Liver (tissue), 9 donors: Measurements from ENCODE around the gene C16orf74. TPM values are rescaled to one million over a fixed set of nuclear protein-coding genes. Genes with fewer than 3 reads are reported as not detected.

ENCODE experiments used
- DNase-seq: peaks from one replicate; pipeline ENCODE4 v3.0.0-alpha.2; 2017; ENCODE audit warnings: low spot score
- H3K27ac ChIP-seq, 2 donors: one replicate each; pipeline ENCODE4 v1.7.0; 2013; ENCODE audit warnings: inconsistent platforms in 2 of 2, low read length in 2 of 2, control low read depth in 1 of 2, low read depth in 1 of 2, mild to moderate bottlenecking in 1 of 2
- H3K27me3 ChIP-seq, 4 donors: one replicate each; pipeline versions ENCODE4 v1.6.1 to v1.7.0; 2013; ENCODE audit warnings: low read length in 3 of 4, inconsistent platforms in 1 of 4, mild to moderate bottlenecking in 1 of 4, moderate library complexity in 1 of 4; ENCODE audit not compliant: control insufficient read depth in 4 of 4, insufficient read depth in 4 of 4
- H3K36me3 ChIP-seq, 4 donors: one replicate each; pipeline versions ENCODE4 v1.6.1 to v1.7.0; 2013; ENCODE audit warnings: low read length in 3 of 4, mild to moderate bottlenecking in 3 of 4, low read depth in 1 of 4, moderate library complexity in 1 of 4; ENCODE audit not compliant: control insufficient read depth in 4 of 4, insufficient read depth in 3 of 4
- H3K4me1 ChIP-seq, 4 donors: one replicate each; pipeline versions ENCODE4 v1.6.1 to v1.7.0; 2013; ENCODE audit warnings: low read length in 3 of 4, mild to moderate bottlenecking in 3 of 4, moderate library complexity in 1 of 4; ENCODE audit not compliant: control insufficient read depth in 4 of 4, insufficient read depth in 4 of 4
- H3K4me3 ChIP-seq, 3 donors: one replicate each; pipeline versions ENCODE4 v1.6.1 to v1.7.0; 2013; ENCODE audit warnings: low read length in 3 of 3, control low read depth in 1 of 3, low read depth in 1 of 3, mild to moderate bottlenecking in 1 of 3
- H3K9ac ChIP-seq, 2 donors: one replicate each; pipeline ENCODE4 v1.7.0; 2013; ENCODE audit warnings: low read length in 2 of 2, mild to moderate bottlenecking in 2 of 2, moderate library complexity in 2 of 2, control low read depth in 1 of 2, low read depth in 1 of 2
- H3K9me3 ChIP-seq, 4 donors: one replicate each; pipeline versions ENCODE4 v1.6.1 to v1.7.0; 2013; ENCODE audit warnings: low read length in 3 of 4; ENCODE audit not compliant: control insufficient read depth in 4 of 4
- EGR1 ChIP-seq, 2 donors: IDR thresholded peaks; 2 replicates each; pipeline ENCODE4 v1.6.1; 2016 to 2018; ENCODE audit warnings: antibody characterized with exemption in 2 of 2, low read depth in 2 of 2
- FOXA1 ChIP-seq: IDR thresholded peaks from 2 replicates; pipeline ENCODE4 v1.6.1; 2016; ENCODE audit warnings: antibody characterized with exemption
- FOXA2 ChIP-seq: IDR thresholded peaks from 2 replicates; pipeline ENCODE4 v1.6.1; 2016; ENCODE audit warnings: antibody characterized with exemption
- GABPA ChIP-seq, 2 donors: IDR thresholded peaks in 1 of 2; conservative IDR thresholded peaks in 1 of 2; 2 replicates each; pipeline ENCODE4 v1.6.1; 2016; ENCODE audit warnings: antibody characterized with exemption in 2 of 2, mild to moderate bottlenecking in 1 of 2, moderate library complexity in 1 of 2
- HNF4A ChIP-seq, 2 donors: conservative IDR thresholded peaks; 2 replicates each; pipeline ENCODE4 v1.6.1; 2016; ENCODE audit warnings: antibody characterized with exemption in 2 of 2, mild to moderate bottlenecking in 2 of 2
- HNF4G ChIP-seq: IDR thresholded peaks from 2 replicates; pipeline ENCODE4 v1.6.1; 2016; ENCODE audit warnings: antibody characterized with exemption
- JUND ChIP-seq, 2 donors: IDR thresholded peaks; 2 replicates each; pipeline ENCODE4 v1.6.1; 2016; ENCODE audit warnings: antibody characterized with exemption in 2 of 2
- NR2F2 ChIP-seq: IDR thresholded peaks from 2 replicates; pipeline ENCODE4 v1.6.1; 2016; ENCODE audit warnings: antibody characterized with exemption
- RAD21 ChIP-seq, 2 donors: IDR thresholded peaks; 2 replicates each; pipeline ENCODE4 v1.6.1; 2016; ENCODE audit warnings: antibody characterized with exemption in 2 of 2, mild to moderate bottlenecking in 2 of 2
- RXRA ChIP-seq, 2 donors: IDR thresholded peaks; 2 replicates each; pipeline ENCODE4 v1.6.1; 2017 to 2018; ENCODE audit warnings: antibody characterized with exemption in 2 of 2, mild to moderate bottlenecking in 1 of 2
- SP1 ChIP-seq: IDR thresholded peaks from 2 replicates; pipeline ENCODE4 v1.6.1; 2018; ENCODE audit warnings: antibody characterized with exemption, mild to moderate bottlenecking
- TAF1 ChIP-seq: conservative IDR thresholded peaks from 2 replicates; pipeline ENCODE4 v1.6.1; 2016; ENCODE audit warnings: antibody characterized with exemption, mild to moderate bottlenecking
- YY1 ChIP-seq: IDR thresholded peaks from 2 replicates; pipeline ENCODE4 v1.6.1; 2016; ENCODE audit warnings: antibody characterized with exemption, mild to moderate bottlenecking
- whole genome bisulfite sequencing: extraction: QIAGEN DNeasy Blood & Tissue Kit; methylation state at CpG from one replicate; pipeline ENCODE4 v1.1.7; 2013; 5-methylcytosine and 5-hydroxymethylcytosine counted together
- polyA plus RNA-seq, 2 donors: library from polyadenylated mRNA; stranded (reverse) in 1 of 2; unstranded in 1 of 2; fragments of 200-250 nt in 1 of 2; fragments of >200 nt in 1 of 2; fragmentation: Nextera tagmentation in 1 of 2; extraction: Ambion mirVana in 1 of 2; gene quantifications; one replicate each; pipeline versions ENCODE4 v1.2.1 to v1.2.3, GENCODE V29; 2013 to 2015
- total RNA-seq, 2 donors: library from RNA; depleted of rRNA; stranded (reverse); fragments of >200 nt; gene quantifications; one replicate each; pipeline ENCODE4 v1.2.3, GENCODE V29; 2014
- TF ChIP-seq, protein P1 (sequence below): IDR thresholded peaks from 2 replicates; pipeline ENCODE4 v1.6.1; 2016; ENCODE audit warnings: antibody characterized with exemption, mild to moderate bottlenecking
- TF ChIP-seq, protein P2 (sequence below): IDR thresholded peaks from 2 replicates; pipeline ENCODE4 v1.6.1; 2016; ENCODE audit warnings: antibody characterized with exemption
- TF ChIP-seq, protein P3 (sequence below): IDR thresholded peaks from 2 replicates; pipeline ENCODE4 v1.6.1; 2016; ENCODE audit warnings: antibody characterized with exemption
- TF ChIP-seq, protein P4 (sequence below): fragments of 150-350 bp; IDR thresholded peaks from 2 replicates; pipeline ENCODE4 v1.5.1; 2017; ENCODE audit warnings: improper control_type of control experiment, low read depth, low read length; ENCODE audit not compliant: missing input control
- TF ChIP-seq, protein P5 (sequence below): IDR thresholded peaks from 2 replicates; pipeline ENCODE4 v1.6.1; 2016; ENCODE audit warnings: antibody characterized with exemption
- donor health status: healthy.
- donor health status: healthy.
- donor health status: healthy.
- donor health status: healthy.
- donor health status: healthy.

C16orf74 gene
- under 1 TPM; 0.37 to 0.42 TPM for total RNA-seq
- polyA plus RNA-seq: under 1 TPM; 0.44 to 0.75 TPM

DNA sequence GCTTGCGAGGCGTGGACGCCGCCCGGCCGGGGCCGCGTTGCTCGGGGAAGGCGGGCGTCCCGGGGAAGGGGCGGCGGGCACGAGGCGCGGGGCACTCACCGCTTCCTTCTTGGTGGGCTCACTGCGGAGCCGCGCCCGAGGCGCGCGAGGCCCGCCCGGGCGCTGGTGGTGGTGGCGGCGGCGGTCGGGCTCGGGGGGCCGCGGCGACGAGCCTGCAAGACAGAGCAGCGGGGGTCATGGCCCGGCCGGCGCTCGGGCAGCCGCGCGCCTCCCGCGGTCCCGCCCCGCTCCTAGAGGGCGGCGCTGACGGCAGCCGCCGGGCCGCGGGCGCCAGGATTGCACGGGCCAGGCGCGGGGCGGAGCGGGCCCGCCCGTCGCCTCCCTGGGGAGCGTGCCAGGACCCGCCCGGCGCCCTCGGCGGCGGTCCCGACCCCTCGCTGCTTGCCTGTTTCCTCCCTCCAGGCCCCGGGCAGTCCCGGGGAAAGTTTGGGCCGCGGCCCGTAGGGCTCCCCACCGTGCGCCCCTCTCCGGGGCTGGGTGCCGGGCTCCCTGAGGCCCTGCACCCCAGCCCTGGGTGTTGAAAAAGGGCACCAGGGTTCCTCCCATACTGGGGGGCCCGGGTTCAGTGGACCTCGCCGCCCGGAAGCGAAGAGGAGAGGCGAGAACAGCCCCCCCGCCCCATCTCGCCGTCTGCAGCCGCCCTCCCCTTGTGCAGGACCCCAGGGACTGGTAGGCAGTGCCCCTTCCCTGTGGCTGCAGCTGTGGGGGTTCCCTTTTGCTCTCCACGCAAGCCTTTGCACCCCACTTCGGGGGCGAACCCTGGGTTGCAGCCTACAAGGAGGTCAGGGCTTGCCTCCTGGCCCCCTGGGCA is at the start of gene C16orf74:
C16orf74 (minus strand) TSS at position 270 of the 871 bp plus-strand sequence. CDS start 15,879 bp downstream, outside the sequence.
- TF ChIP-seq, protein P1, sequence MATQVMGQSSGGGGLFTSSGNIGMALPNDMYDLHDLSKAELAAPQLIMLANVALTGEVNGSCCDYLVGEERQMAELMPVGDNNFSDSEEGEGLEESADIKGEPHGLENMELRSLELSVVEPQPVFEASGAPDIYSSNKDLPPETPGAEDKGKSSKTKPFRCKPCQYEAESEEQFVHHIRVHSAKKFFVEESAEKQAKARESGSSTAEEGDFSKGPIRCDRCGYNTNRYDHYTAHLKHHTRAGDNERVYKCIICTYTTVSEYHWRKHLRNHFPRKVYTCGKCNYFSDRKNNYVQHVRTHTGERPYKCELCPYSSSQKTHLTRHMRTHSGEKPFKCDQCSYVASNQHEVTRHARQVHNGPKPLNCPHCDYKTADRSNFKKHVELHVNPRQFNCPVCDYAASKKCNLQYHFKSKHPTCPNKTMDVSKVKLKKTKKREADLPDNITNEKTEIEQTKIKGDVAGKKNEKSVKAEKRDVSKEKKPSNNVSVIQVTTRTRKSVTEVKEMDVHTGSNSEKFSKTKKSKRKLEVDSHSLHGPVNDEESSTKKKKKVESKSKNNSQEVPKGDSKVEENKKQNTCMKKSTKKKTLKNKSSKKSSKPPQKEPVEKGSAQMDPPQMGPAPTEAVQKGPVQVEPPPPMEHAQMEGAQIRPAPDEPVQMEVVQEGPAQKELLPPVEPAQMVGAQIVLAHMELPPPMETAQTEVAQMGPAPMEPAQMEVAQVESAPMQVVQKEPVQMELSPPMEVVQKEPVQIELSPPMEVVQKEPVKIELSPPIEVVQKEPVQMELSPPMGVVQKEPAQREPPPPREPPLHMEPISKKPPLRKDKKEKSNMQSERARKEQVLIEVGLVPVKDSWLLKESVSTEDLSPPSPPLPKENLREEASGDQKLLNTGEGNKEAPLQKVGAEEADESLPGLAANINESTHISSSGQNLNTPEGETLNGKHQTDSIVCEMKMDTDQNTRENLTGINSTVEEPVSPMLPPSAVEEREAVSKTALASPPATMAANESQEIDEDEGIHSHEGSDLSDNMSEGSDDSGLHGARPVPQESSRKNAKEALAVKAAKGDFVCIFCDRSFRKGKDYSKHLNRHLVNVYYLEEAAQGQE: no peak
- no peak for TF ChIP-seq RAD21 (IDR thresholded peaks at IDR 0.05)
- TF ChIP-seq, protein P2, sequence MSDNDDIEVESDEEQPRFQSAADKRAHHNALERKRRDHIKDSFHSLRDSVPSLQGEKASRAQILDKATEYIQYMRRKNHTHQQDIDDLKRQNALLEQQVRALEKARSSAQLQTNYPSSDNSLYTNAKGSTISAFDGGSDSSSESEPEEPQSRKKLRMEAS: no peak
- no peak for TF ChIP-seq FOXA2
- no peak for TF ChIP-seq HNF4A (conservative IDR thresholded peaks at IDR 0.05)
- TF ChIP-seq, protein P3, sequence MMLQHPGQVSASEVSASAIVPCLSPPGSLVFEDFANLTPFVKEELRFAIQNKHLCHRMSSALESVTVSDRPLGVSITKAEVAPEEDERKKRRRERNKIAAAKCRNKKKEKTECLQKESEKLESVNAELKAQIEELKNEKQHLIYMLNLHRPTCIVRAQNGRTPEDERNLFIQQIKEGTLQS: no peak
- TF ChIP-seq EGR1 (IDR thresholded peaks at IDR 0.05; ENCODE audit: low read depth in 2 of 2): no peak
- no peak for TF ChIP-seq GABPA (IDR thresholded peaks at IDR 0.05 in 1 of 2, conservative IDR thresholded peaks at IDR 0.05 in 1 of 2)
- TF ChIP-seq, protein P4, sequence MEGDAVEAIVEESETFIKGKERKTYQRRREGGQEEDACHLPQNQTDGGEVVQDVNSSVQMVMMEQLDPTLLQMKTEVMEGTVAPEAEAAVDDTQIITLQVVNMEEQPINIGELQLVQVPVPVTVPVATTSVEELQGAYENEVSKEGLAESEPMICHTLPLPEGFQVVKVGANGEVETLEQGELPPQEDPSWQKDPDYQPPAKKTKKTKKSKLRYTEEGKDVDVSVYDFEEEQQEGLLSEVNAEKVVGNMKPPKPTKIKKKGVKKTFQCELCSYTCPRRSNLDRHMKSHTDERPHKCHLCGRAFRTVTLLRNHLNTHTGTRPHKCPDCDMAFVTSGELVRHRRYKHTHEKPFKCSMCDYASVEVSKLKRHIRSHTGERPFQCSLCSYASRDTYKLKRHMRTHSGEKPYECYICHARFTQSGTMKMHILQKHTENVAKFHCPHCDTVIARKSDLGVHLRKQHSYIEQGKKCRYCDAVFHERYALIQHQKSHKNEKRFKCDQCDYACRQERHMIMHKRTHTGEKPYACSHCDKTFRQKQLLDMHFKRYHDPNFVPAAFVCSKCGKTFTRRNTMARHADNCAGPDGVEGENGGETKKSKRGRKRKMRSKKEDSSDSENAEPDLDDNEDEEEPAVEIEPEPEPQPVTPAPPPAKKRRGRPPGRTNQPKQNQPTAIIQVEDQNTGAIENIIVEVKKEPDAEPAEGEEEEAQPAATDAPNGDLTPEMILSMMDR: no peak
- no peak for TF ChIP-seq TAF1
- TF ChIP-seq HNF4G: no peak
- no peak for TF ChIP-seq YY1
- TF ChIP-seq RXRA (IDR thresholded peaks at IDR 0.05): no peak
- TF ChIP-seq, protein P5, sequence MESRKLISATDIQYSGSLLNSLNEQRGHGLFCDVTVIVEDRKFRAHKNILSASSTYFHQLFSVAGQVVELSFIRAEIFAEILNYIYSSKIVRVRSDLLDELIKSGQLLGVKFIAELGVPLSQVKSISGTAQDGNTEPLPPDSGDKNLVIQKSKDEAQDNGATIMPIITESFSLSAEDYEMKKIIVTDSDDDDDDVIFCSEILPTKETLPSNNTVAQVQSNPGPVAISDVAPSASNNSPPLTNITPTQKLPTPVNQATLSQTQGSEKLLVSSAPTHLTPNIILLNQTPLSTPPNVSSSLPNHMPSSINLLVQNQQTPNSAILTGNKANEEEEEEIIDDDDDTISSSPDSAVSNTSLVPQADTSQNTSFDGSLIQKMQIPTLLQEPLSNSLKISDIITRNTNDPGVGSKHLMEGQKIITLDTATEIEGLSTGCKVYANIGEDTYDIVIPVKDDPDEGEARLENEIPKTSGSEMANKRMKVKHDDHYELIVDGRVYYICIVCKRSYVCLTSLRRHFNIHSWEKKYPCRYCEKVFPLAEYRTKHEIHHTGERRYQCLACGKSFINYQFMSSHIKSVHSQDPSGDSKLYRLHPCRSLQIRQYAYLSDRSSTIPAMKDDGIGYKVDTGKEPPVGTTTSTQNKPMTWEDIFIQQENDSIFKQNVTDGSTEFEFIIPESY: no peak
- TF ChIP-seq NR2F2: no peak
- no peak for TF ChIP-seq JUND (IDR thresholded peaks at IDR 0.05)
- no peak for TF ChIP-seq SP1
- TF ChIP-seq FOXA1: no peak
- H3K27me3 ChIP-seq: no peaks in the 10 kb centered on the region
- WGBS: 5% methylated on average over 96 of the region's 96 CpGs
- H3K9ac ChIP-seq: no peak within 1 kb of the TSS
- no peak within 1 kb of the TSS for H3K27ac ChIP-seq
- H3K9me3 ChIP-seq: no peaks in the 10 kb centered on the region
- peak within 1 kb of the TSS; percentile 26 to 62 (median 45) for H3K4me3 ChIP-seq
- no peaks in the 10 kb centered on the region for H3K36me3 ChIP-seq
- DNase-seq: no peak
- peaks cover 3 to 12% (median 8%) of the 10 kb centered on the region in 4 donors for H3K4me1 ChIP-seq
